K562 (cell line): ENCODE measurements around the gene CEMIP. TPM values are rescaled to one million over a fixed set of nuclear protein-coding genes. Genes with fewer than 3 reads are reported as not detected.

Experiments
- ATAC-seq: fragments of 200-7000 bp; cut with Tn5 transposase; 3 replicates; pipeline ENCODE4 v1.9.1; 2020; ENCODE audit warnings: moderate library complexity
- BruUV-seq: library from RNA; stranded (reverse); fragments of 400-500 nt; replicated peaks from 2 replicates; lab custom pipeline; 2021; lab: Mats Ljungman, UMichigan
- CTCF ChIA-PET: fragments of 300-600 bp; formaldehyde crosslinking; extraction: SDS; loops from one replicate; lab custom pipeline; 2021; ENCODE audit warnings: low intra/inter-chr PET ratio; lab: Yijun Ruan, JAX
- POLR2A ChIA-PET: fragments of 300-600, 350-650 bp; sonication (Branson Sonifier 250); formaldehyde crosslinking; extraction: SDS; loops from one replicate; lab custom pipeline; 2021; ENCODE audit warnings: antibody characterized with exemption, inconsistent platforms; lab: Yijun Ruan, JAX
- DNase-seq, 4 experiments: peaks; one replicate each; pipeline versions ENCODE4 v3.0.0 to v3.0.0-alpha.2; 2011 to 2018; ENCODE audit warnings: low spot score in 3 of 4, mixed read lengths in 3 of 4; ENCODE audit errors: extremely low read depth in 1 of 4
- FAIRE-seq: peaks from 2 replicates; lab custom pipeline; 2011; peaks lifted over from hg19 to GRCh38; lab: Jason Lieb, UNC
- H2AFZ ChIP-seq: 2 replicates; pipeline ENCODE4 v1.6.0; 2011; ENCODE audit warnings: low read depth, low read length, control low read depth, inconsistent platforms
- H3K27ac ChIP-seq: fragments of 200-600 bp; 3 replicates; pipeline ENCODE4 v1.8.0; 2011; ENCODE audit warnings: low read depth, mild to moderate bottlenecking, control low read depth, inconsistent platforms, low read length, moderate library complexity, mixed read lengths; ENCODE audit errors: extremely low read depth
- H3K27me3 ChIP-seq, 2 experiments: fragments of 300-600 bp in 1 of 2; 2 replicates in 1 of 2; 3 replicates in 1 of 2; pipeline versions ENCODE4 v1.6.0 to v1.8.0; 2011; ENCODE audit warnings: inconsistent platforms in 2 of 2, low read length in 2 of 2, mild to moderate bottlenecking in 1 of 2, mixed read lengths in 1 of 2, moderate library complexity in 1 of 2; ENCODE audit not compliant: control insufficient read depth in 2 of 2, insufficient read depth in 2 of 2
- H3K36me3 ChIP-seq: fragments of 300-600 bp; 3 replicates; pipeline ENCODE4 v1.8.0; 2011; ENCODE audit warnings: mild to moderate bottlenecking, low read length, inconsistent platforms; ENCODE audit not compliant: control insufficient read depth, insufficient read depth
- H3K4me1 ChIP-seq, 2 experiments: fragments of 200-600 bp in 1 of 2; replicated peaks in 1 of 2; 2 replicates in 1 of 2; 3 replicates in 1 of 2; pipeline versions ENCODE4 v1.5.1 to v1.8.0; 2011; ENCODE audit warnings: inconsistent platforms in 2 of 2, low read length in 2 of 2, mild to moderate bottlenecking in 1 of 2, mixed read lengths in 1 of 2, moderate library complexity in 1 of 2; ENCODE audit not compliant: control insufficient read depth in 2 of 2, insufficient read depth in 2 of 2
- H3K4me2 ChIP-seq: 2 replicates; pipeline ENCODE4 v1.6.1; 2011; ENCODE audit warnings: low read length, control low read depth, inconsistent platforms, mixed read lengths; ENCODE audit not compliant: insufficient read depth
- H3K4me3 ChIP-seq: fragments of 200-600 bp; sonication (generic), shearing (Covaris generic); 2 replicates; pipeline ENCODE4 v1.5.1; 2016; ENCODE audit warnings: control low read depth, inconsistent platforms
- H3K79me2 ChIP-seq: fragments of 200-600 bp; 3 replicates; pipeline ENCODE4 v1.8.0; 2011; ENCODE audit warnings: low read length, inconsistent platforms; ENCODE audit not compliant: control insufficient read depth, insufficient read depth
- H3K9ac ChIP-seq, 2 experiments: 2 replicates each; pipeline versions ENCODE4 v1.6.0 to v1.6.1; 2011; ENCODE audit warnings: low read depth in 2 of 2, low read length in 2 of 2, control low read depth in 1 of 2, inconsistent platforms in 1 of 2, mild to moderate bottlenecking in 1 of 2, mixed read lengths in 1 of 2; ENCODE audit not compliant: insufficient read depth in 1 of 2
- H3K9me1 ChIP-seq: one replicate; pipeline ENCODE4 v1.6.0; 2011; ENCODE audit warnings: inconsistent platforms, mild to moderate bottlenecking, low read length, moderate library complexity; ENCODE audit not compliant: control insufficient read depth, insufficient read depth
- H3K9me3 ChIP-seq: replicated peaks from 2 replicates; pipeline ENCODE4 v1.5.1; 2011; ENCODE audit warnings: low read depth, low read length, inconsistent platforms; ENCODE audit not compliant: control insufficient read depth, insufficient read depth
- H4K20me1 ChIP-seq: replicated peaks from 2 replicates; pipeline ENCODE4 v1.6.1; 2011; ENCODE audit warnings: low read length, inconsistent platforms, mixed read lengths; ENCODE audit not compliant: control insufficient read depth, insufficient read depth
- ATF3 ChIP-seq, 2 experiments: fragments of 450-650 bp in 1 of 2; sonication (generic) in 1 of 2; formaldehyde crosslinking in 1 of 2; IDR thresholded peaks in 1 of 2; conservative IDR thresholded peaks in 1 of 2; 2 replicates each; pipeline versions ENCODE4 v1.6.1 to v1.8.1; 2016 to 2023; ENCODE audit warnings: mild to moderate bottlenecking in 2 of 2, moderate library complexity in 2 of 2, inconsistent platforms in 1 of 2, missing genetic modification reagents in 1 of 2
- FOXM1 ChIP-seq, 2 experiments: fragments of 450-650 bp in 1 of 2; sonication (generic) in 1 of 2; formaldehyde crosslinking in 1 of 2; IDR thresholded peaks; 2 replicates each; pipeline versions ENCODE4 v1.6.1 to v1.9.0; 2017 to 2022; ENCODE audit warnings: low read depth in 2 of 2, mild to moderate bottlenecking in 2 of 2, missing genetic modification reagents in 1 of 2, moderate library complexity in 1 of 2
- HDGF ChIP-seq: fragments of 450-650 bp; IDR thresholded peaks from 2 replicates; pipeline ENCODE4 v1.6.1; 2016
- PPARD ChIP-seq: fragments of 250-450 bp; sonication (Bioruptor Pico); IDR thresholded peaks from 2 replicates; pipeline ENCODE4 v1.8.0; 2022; ENCODE audit warnings: inconsistent platforms, mild to moderate bottlenecking, moderate library complexity
- PRPF4 ChIP-seq: fragments of 200-400 bp; formaldehyde crosslinking; IDR thresholded peaks from one replicate; pipeline ENCODE4 v1.6.1; 2017; ENCODE audit warnings: low read length, low read depth, mild to moderate bottlenecking; ENCODE audit not compliant: insufficient read depth, poor library complexity, severe bottlenecking
- PTRF ChIP-seq: fragments of 450-650 bp; IDR thresholded peaks from 2 replicates; pipeline ENCODE4 v1.6.1; 2016; ENCODE audit warnings: mild to moderate bottlenecking, missing genetic modification characterization, missing compliant biosample characterization
- RBM25 ChIP-seq: fragments of 200-400 bp; formaldehyde crosslinking; IDR thresholded peaks from 2 replicates; pipeline ENCODE4 v1.6.1; 2018; ENCODE audit warnings: low read length, low read depth, moderate library complexity; ENCODE audit not compliant: severe bottlenecking
- SAFB ChIP-seq: fragments of 200-400 bp; formaldehyde crosslinking; IDR thresholded peaks from 2 replicates; pipeline ENCODE4 v1.6.1; 2017; ENCODE audit warnings: low read depth, low read length, borderline replicate concordance
- SIX5 ChIP-seq, 2 experiments: IDR thresholded peaks; 2 replicates each; pipeline ENCODE4 v1.6.1; 2011; ENCODE audit warnings: low read length in 2 of 2, borderline replicate concordance in 1 of 2, low read depth in 1 of 2, mild to moderate bottlenecking in 1 of 2, moderate library complexity in 1 of 2; ENCODE audit not compliant: insufficient read depth in 1 of 2
- ZNF232 ChIP-seq: sonication (generic); formaldehyde crosslinking; IDR thresholded peaks from 2 replicates; pipeline ENCODE4 v1.8.0; 2022; ENCODE audit warnings: mild to moderate bottlenecking, missing genetic modification reagents
- ZNF41 ChIP-seq: fragments of 250-450 bp; sonication (Bioruptor Pico); conservative IDR thresholded peaks from 2 replicates; pipeline ENCODE4 v1.4.0; 2020; ENCODE audit warnings: mild to moderate bottlenecking
- ZNF717 ChIP-seq: fragments of 250-450 bp; sonication (Bioruptor Pico); IDR thresholded peaks from 2 replicates; pipeline ENCODE4 v1.5.0; 2021
- ZNF75A ChIP-seq: fragments of 450-650 bp; formaldehyde crosslinking; IDR thresholded peaks from 2 replicates; pipeline ENCODE4 v1.4.0; 2020; ENCODE audit warnings: mild to moderate bottlenecking
- ZNF79 ChIP-seq: fragments of 250-450 bp; sonication (Bioruptor Pico); IDR thresholded peaks from 2 replicates; pipeline ENCODE4 v1.4.0; 2020; ENCODE audit warnings: low read depth, mild to moderate bottlenecking, moderate library complexity
- WGBS: fragments of 100-300 bp; shearing (Covaris generic); methylation state at CpG from one replicate; pipeline ENCODE4 v1.1.6; 2016; ENCODE audit warnings: low coverage, mixed read lengths; ENCODE audit not compliant: insufficient coverage; ENCODE audit errors: missing lambda C conversion rate; 5-methylcytosine and 5-hydroxymethylcytosine counted together
- in situ Hi-C: fragments of 300-500 bp; cut with MboI; formaldehyde crosslinking; loops from 4 replicates; pipeline ENCODE4 v1.15.0; 2018; ENCODE audit warnings: inconsistent platforms, mixed read lengths
- intact Hi-C: fragments of 100-400 bp; cut with micrococcal nuclease; formaldehyde crosslinking; loops from 2 replicates; pipeline ENCODE4 v1.14.2; 2022
- polyA plus RNA-seq, 8 experiments: library from polyadenylated mRNA; depleted of rRNA in 4 of 8; stranded (reverse) in 5 of 8; unstranded in 3 of 8; fragments of >200 nt; fragmentation: Nextera tagmentation in 2 of 8; fragmentation: Illumina TruSeq in 1 of 8; extraction: Ambion mirVana in 2 of 8; extraction: Trizol in 1 of 8; gene quantifications; 2 replicates each; pipeline versions ENCODE4 v1.2.1 to v1.2.3, GENCODE V29; 2011 to 2014; ENCODE audit warnings: inconsistent platforms in 1 of 8, missing spikeins in 1 of 8
- total RNA-seq, 7 experiments: library from RNA; depleted of rRNA in 6 of 7; stranded (reverse); fragments of >200 nt in 6 of 7; fragmentation: Illumina TruSeq in 2 of 7; extraction: Trizol in 2 of 7; gene quantifications; 2 replicates each; pipeline versions ENCODE4 v1.2.1 to v1.2.3, GENCODE V29; 2011 to 2021; ENCODE audit warnings: low replicate concordance in 1 of 7

Gene CEMIP
- total and polyA plus RNA-seq, 9 of the 15 experiments (the other 6 are each of a cell fraction or from before 2014, with no cell fraction given) = 0.33 TPM; not detected in 8

GRCh38 chr15:80978685-80979329 is 199.6 kb downstream of the CEMIP start (continued):
- peak; percentile 86 for TF ChIP-seq ATF3 (IDR thresholded peaks at IDR 0.05)
- no peak for TF ChIP-seq ATF3 (CRISPR knock-in tag; conservative IDR thresholded peaks at IDR 0.05)
- no peak for TF ChIP-seq ZNF79 (CRISPR knock-in tag)
- no peak for TF ChIP-seq FOXM1 (IDR thresholded peaks at IDR 0.05; ENCODE audit: low read depth)
- TF ChIP-seq FOXM1 (CRISPR knock-in tag; IDR thresholded peaks at IDR 0.05; ENCODE audit: low read depth) = no peak

- peaks cover 4% of the 10 kb centered on the region for H3K9me1 ChIP-seq
- in situ Hi-C loops (loop anchor here (5.0 to 10.0 kb wide), 2 partner anchors 288 to 425 kb away; no protein-coding TSS in a partner anchor), intact Hi-C loops (loop anchor here (10.0 kb wide), 1 partner anchor 345 kb away; the partner anchor contains the start of gene STARD5)
- CTCF ChIA-PET = interaction anchor here (5.2 kb wide), 1 partner anchor 287 kb away, joined by 115 read pairs; no protein-coding TSS in a partner anchor
- FAIRE-seq (no peak), ATAC-seq (no peak), DNase-seq (no peak)
- H3K4me1 ChIP-seq = peaks cover 0 to 3% of the 10 kb centered on the region in 2 experiments; a peak in 2 of 5 replicates
- no peaks in the 10 kb centered on the region for H3K9me3 ChIP-seq
- H3K27ac ChIP-seq = no peak overlapping the region
- TF ChIP-seq HDGF (no peak), PTRF (tag) (no peak), ZNF75A (CRISPR knock-in tag) (no peak), ZNF717 (CRISPR knock-in tag) (no peak), SIX5 (IDR thresholded peaks at IDR 0.05; ENCODE audit: borderline replicate concordance in 1 of 2, insufficient read depth in 1 of 2, low read depth in 1 of 2, low read length in 2 of 2) (no peak), ZNF232 (CRISPR knock-in tag) (no peak), PRPF4 (no peak), ZNF41 (CRISPR knock-in tag) (no peak), RBM25 (no peak), SAFB (no peak), PPARD (CRISPR knock-in tag) (no peak)
- H3K36me3 ChIP-seq = peaks cover 68% of the 10 kb centered on the region
- H2AFZ ChIP-seq = no peak overlapping the region
- H3K27me3 ChIP-seq = no peaks in the 10 kb centered on the region
- 84% methylated on average over 8 of the region's 8 CpGs for WGBS
- H3K9ac ChIP-seq = no peak overlapping the region
- peaks cover 42% of the 10 kb centered on the region for H3K79me2 ChIP-seq
- H3K4me2 ChIP-seq = no peak overlapping the region
- peaks cover 27% of the 10 kb centered on the region for H4K20me1 ChIP-seq
- H3K4me3 ChIP-seq = no peak overlapping the region
- POLR2A ChIA-PET = interaction anchor here (0.7 to 2.2 kb wide), 2 partner anchors 19 to 286 kb away, joined by 3 to 7 read pairs; no protein-coding TSS in a partner anchor
- no TSS peak for BruUV-seq
Observed at GRCh38 chr15:80979538-80980200, 200.5 kb downstream of the CEMIP start.
